HCT116 (cell line): ENCODE measurements around the gene GPR89B.
"Not testable (repeated sequence)": the region's sequence is repeated elsewhere in the genome, so short reads cannot be mapped to it uniquely, and the experiment has no call there.

Experiments used
- CEBPB ChIP-seq: IDR thresholded peaks from 2 replicates; pipeline ENCODE4 v1.6.1; 2012; ENCODE audit warnings: low read depth
- EGR1 ChIP-seq: IDR thresholded peaks from 2 replicates; pipeline ENCODE4 v1.6.1; 2012; ENCODE audit warnings: low read depth
- POLR2A ChIP-seq: IDR thresholded peaks from 2 replicates; pipeline ENCODE4 v1.7.0; 2011; ENCODE audit warnings: borderline replicate concordance; ENCODE audit not compliant: insufficient read depth, insufficient read length; ENCODE audit errors: extremely low read depth
- POLR2AphosphoS5 ChIP-seq: IDR thresholded peaks from 2 replicates; pipeline ENCODE4 v1.6.1; 2011; ENCODE audit warnings: mild to moderate bottlenecking, low read depth, low read length, moderate library complexity
- SRF ChIP-seq: IDR thresholded peaks from 2 replicates; pipeline ENCODE4 v1.6.1; 2012; ENCODE audit warnings: low read depth
- ZNF274 ChIP-seq: fragments of 200-500 bp; sonication (Bioruptor generic); IDR thresholded peaks from 2 replicates; pipeline ENCODE4 v1.6.1; 2014; ENCODE audit warnings: mild to moderate bottlenecking, low read depth, low read length, inconsistent platforms
- TF ChIP-seq, protein P1 (sequence below): IDR thresholded peaks from 2 replicates; pipeline ENCODE4 v1.6.1; 2012
- TF ChIP-seq, protein P2 (sequence below), 3 experiments: fragments of 200-600 bp in 1 of 3; sonication (generic) in 1 of 3; IDR thresholded peaks in 2 of 3; conservative IDR thresholded peaks in 1 of 3; 2 replicates each; pipeline ENCODE4 v1.5.1; 2012 to 2017; ENCODE audit warnings: low read depth in 2 of 3, low read length in 2 of 3, antibody characterized with exemption in 1 of 3, borderline replicate concordance in 1 of 3, control low read depth in 1 of 3, mild to moderate bottlenecking in 1 of 3, mixed read lengths in 1 of 3, mixed run types in 1 of 3, moderate library complexity in 1 of 3; ENCODE audit not compliant: insufficient read depth in 1 of 3
- TF ChIP-seq, protein P3 (sequence below): IDR thresholded peaks from 2 replicates; pipeline ENCODE4 v1.6.1; 2012

DNA sequence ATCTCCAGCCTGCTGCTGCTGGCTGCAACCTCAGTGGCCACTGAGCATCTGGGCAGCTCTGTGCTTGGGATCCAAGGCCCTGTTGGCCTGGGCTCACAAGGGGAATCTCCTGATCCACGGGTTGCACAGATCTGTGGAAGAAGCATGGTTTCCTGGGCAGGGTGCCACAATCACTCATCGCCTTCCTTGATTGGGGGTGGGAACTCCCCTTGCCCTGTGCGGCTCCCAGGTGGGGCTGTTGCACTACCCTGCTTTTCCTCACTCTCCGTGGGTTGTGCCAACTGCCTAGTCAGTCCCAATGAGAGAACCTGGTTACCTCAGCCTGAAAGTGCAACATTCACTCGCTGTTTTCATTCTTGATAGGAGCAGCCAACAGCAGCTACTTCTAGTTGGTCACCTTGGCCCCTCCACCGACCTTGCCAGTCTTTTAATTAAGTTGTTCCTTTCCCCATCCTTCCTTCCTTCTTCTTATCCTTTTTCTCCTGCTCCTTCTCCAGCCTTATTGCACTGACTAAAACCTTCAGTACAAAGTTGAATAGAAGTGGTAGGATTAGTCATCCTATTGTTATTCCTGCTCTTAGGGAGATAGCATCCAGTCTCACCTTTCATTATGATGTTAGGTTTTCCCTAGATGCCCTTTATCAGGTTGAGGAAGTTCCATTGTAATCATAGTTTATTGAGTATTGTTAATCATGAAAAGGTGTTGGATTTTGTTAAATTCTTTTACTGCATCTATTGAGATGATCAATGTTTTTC lies 50.9 kb downstream of the GPR89B start:
- TF ChIP-seq EGR1, POLR2AphosphoS5, SRF, POLR2A, ZNF274, CEBPB: not testable (repeated sequence)
- TF ChIP-seq, protein P1, sequence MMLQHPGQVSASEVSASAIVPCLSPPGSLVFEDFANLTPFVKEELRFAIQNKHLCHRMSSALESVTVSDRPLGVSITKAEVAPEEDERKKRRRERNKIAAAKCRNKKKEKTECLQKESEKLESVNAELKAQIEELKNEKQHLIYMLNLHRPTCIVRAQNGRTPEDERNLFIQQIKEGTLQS: not testable (repeated sequence)
- TF ChIP-seq, protein P2, sequence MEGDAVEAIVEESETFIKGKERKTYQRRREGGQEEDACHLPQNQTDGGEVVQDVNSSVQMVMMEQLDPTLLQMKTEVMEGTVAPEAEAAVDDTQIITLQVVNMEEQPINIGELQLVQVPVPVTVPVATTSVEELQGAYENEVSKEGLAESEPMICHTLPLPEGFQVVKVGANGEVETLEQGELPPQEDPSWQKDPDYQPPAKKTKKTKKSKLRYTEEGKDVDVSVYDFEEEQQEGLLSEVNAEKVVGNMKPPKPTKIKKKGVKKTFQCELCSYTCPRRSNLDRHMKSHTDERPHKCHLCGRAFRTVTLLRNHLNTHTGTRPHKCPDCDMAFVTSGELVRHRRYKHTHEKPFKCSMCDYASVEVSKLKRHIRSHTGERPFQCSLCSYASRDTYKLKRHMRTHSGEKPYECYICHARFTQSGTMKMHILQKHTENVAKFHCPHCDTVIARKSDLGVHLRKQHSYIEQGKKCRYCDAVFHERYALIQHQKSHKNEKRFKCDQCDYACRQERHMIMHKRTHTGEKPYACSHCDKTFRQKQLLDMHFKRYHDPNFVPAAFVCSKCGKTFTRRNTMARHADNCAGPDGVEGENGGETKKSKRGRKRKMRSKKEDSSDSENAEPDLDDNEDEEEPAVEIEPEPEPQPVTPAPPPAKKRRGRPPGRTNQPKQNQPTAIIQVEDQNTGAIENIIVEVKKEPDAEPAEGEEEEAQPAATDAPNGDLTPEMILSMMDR (IDR thresholded peaks at IDR 0.05 in 2 of 3, conservative IDR thresholded peaks at IDR 0.05 in 1 of 3; ENCODE audit: borderline replicate concordance in 1 of 3, insufficient read depth in 1 of 3, low read depth in 2 of 3, low read length in 2 of 3): not testable (repeated sequence)
- TF ChIP-seq, protein P3, sequence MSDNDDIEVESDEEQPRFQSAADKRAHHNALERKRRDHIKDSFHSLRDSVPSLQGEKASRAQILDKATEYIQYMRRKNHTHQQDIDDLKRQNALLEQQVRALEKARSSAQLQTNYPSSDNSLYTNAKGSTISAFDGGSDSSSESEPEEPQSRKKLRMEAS: not testable (repeated sequence)
